Endothelial cell of umbilical vein (primary cell): ENCODE measurements around the gene HSPD1. TPM values are rescaled to one million over a fixed set of nuclear protein-coding genes. Genes with fewer than 3 reads are reported as not detected.

Experiments used
- BruUV-seq: library from RNA; stranded (reverse); fragments of 400-500 nt; replicated peaks from 2 replicates; lab custom pipeline; 2021; lab: Mats Ljungman, UMichigan
- CTCF ChIA-PET: fragments of 300-600, 350-600 bp; sonication (Branson Sonifier 250); formaldehyde crosslinking; loops from one replicate; lab custom pipeline; 2021; ENCODE audit warnings: antibody characterized with exemption, inconsistent platforms; lab: Charles Lee
- POLR2A ChIA-PET: fragments of 300-600, 350-600 bp; sonication (Branson Sonifier 250); formaldehyde crosslinking; loops from one replicate; lab custom pipeline; 2021; ENCODE audit warnings: antibody characterized with exemption, inconsistent platforms; lab: Charles Lee
- DNase-seq: peaks from one replicate; pipeline ENCODE4 v3.0.0-alpha.2; 2011; ENCODE audit warnings: low read depth, low spot score
- FAIRE-seq: peaks from 2 replicates; lab custom pipeline; 2011; peaks lifted over from hg19 to GRCh38; lab: Jason Lieb, UNC
- H2AFZ ChIP-seq: 2 replicates; pipeline ENCODE4 v1.6.0; 2012; ENCODE audit warnings: low read depth, low read length, control low read depth, inconsistent platforms
- H3K27ac ChIP-seq: 2 replicates; pipeline ENCODE4 v1.5.1; 2011; ENCODE audit warnings: low read depth, mild to moderate bottlenecking, control low read depth, low read length, moderate library complexity; ENCODE audit not compliant: insufficient read depth
- H3K27me3 ChIP-seq, 2 experiments: 2 replicates each; pipeline versions ENCODE4 v1.6.0 to v1.6.1; 2011; ENCODE audit warnings: low read length in 2 of 2, mixed read lengths in 1 of 2; ENCODE audit not compliant: control insufficient read depth in 2 of 2, insufficient read depth in 2 of 2
- H3K36me3 ChIP-seq, 2 experiments: 2 replicates in 1 of 2; 3 replicates in 1 of 2; pipeline ENCODE4 v1.5.1; 2011; ENCODE audit warnings: low read length in 2 of 2, mild to moderate bottlenecking in 1 of 2, moderate library complexity in 1 of 2; ENCODE audit not compliant: control insufficient read depth in 2 of 2, insufficient read depth in 2 of 2; ENCODE audit errors: extremely low read depth in 1 of 2
- H3K4me1 ChIP-seq: 3 replicates; pipeline ENCODE4 v1.5.1; 2011; ENCODE audit warnings: mild to moderate bottlenecking, low read length; ENCODE audit not compliant: control insufficient read depth, insufficient read depth; ENCODE audit errors: extremely low read depth
- H3K4me2 ChIP-seq: 2 replicates; pipeline ENCODE4 v1.6.1; 2011; ENCODE audit warnings: low read length, control low read depth, mixed read lengths; ENCODE audit not compliant: insufficient read depth
- H3K4me3 ChIP-seq, 3 experiments: fragments of 200-600 bp in 1 of 3; sonication (generic), shearing (Covaris generic) in 1 of 3; replicated peaks in 1 of 3; 2 replicates each; pipeline ENCODE4 v1.5.1; 2011 to 2016; ENCODE audit warnings: control low read depth in 3 of 3, low read length in 3 of 3, mild to moderate bottlenecking in 2 of 3, inconsistent platforms in 1 of 3, low read depth in 1 of 3, moderate library complexity in 1 of 3; ENCODE audit not compliant: insufficient read depth in 1 of 3
- H3K79me2 ChIP-seq: 2 replicates; pipeline ENCODE4 v1.6.0; 2012; ENCODE audit warnings: low read length, inconsistent platforms; ENCODE audit not compliant: control insufficient read depth, insufficient read depth
- H3K9ac ChIP-seq: replicated peaks from 2 replicates; pipeline ENCODE3; 2011; ENCODE audit warnings: low read length, control low read depth; ENCODE audit not compliant: insufficient read depth; ENCODE audit errors: extremely low read depth
- H3K9me1 ChIP-seq: replicated peaks from 3 replicates; pipeline ENCODE4 v1.6.0; 2011; ENCODE audit warnings: mild to moderate bottlenecking, low read length; ENCODE audit not compliant: control insufficient read depth, insufficient read depth; ENCODE audit errors: extremely low read depth
- H3K9me3 ChIP-seq: replicated peaks from 2 replicates; pipeline ENCODE4 v1.5.1; 2012; ENCODE audit warnings: low read length, inconsistent platforms; ENCODE audit not compliant: control insufficient read depth, insufficient read depth
- H4K20me1 ChIP-seq: replicated peaks from 2 replicates; pipeline ENCODE3; 2011; ENCODE audit warnings: mild to moderate bottlenecking, low read length; ENCODE audit not compliant: control insufficient read depth, insufficient read depth; ENCODE audit errors: extremely low read depth
- CTCF ChIP-seq, 2 donors: IDR thresholded peaks; 1 replicate in 1 of 2; 2 replicates in 1 of 2; pipeline ENCODE4 v1.5.1; 2011; ENCODE audit warnings: low read length in 2 of 2, mild to moderate bottlenecking in 2 of 2, moderate library complexity in 2 of 2, control low read depth in 1 of 2, inconsistent platforms in 1 of 2, low read depth in 1 of 2; ENCODE audit not compliant: insufficient read depth in 1 of 2; ENCODE audit errors: extremely low read depth in 1 of 2
- EZH2 ChIP-seq: IDR thresholded peaks from 2 replicates; pipeline ENCODE4 v1.6.1; 2012; ENCODE audit warnings: borderline replicate concordance, low read depth, mild to moderate bottlenecking, moderate library complexity, low read length, inconsistent platforms; ENCODE audit not compliant: severe bottlenecking
- FOS ChIP-seq: IDR thresholded peaks from 2 replicates; pipeline ENCODE4 v1.6.1; 2011; ENCODE audit warnings: mild to moderate bottlenecking, low read length, moderate library complexity, borderline replicate concordance; ENCODE audit not compliant: insufficient read depth
- GATA2 ChIP-seq: IDR thresholded peaks from 2 replicates; pipeline ENCODE4 v1.7.0; 2011; ENCODE audit warnings: low read depth, mild to moderate bottlenecking, moderate library complexity, mixed read lengths, low read length; ENCODE audit not compliant: insufficient read length, insufficient read depth
- JUN ChIP-seq: IDR thresholded peaks from 2 replicates; pipeline ENCODE4 v1.6.1; 2011; ENCODE audit warnings: borderline replicate concordance, low read depth; ENCODE audit not compliant: insufficient read length, insufficient read depth
- MAX ChIP-seq: IDR thresholded peaks from 2 replicates; pipeline ENCODE4 v1.6.1; 2011; ENCODE audit not compliant: insufficient read depth, insufficient read length
- MYC ChIP-seq: IDR thresholded peaks from one replicate; pipeline ENCODE4 v1.6.1; 2011; ENCODE audit warnings: mild to moderate bottlenecking, low read depth, low read length
- POLR2A ChIP-seq: IDR thresholded peaks from 2 replicates; pipeline ENCODE4 v1.6.1; 2012; ENCODE audit warnings: low read depth, mild to moderate bottlenecking, control low read depth, low read length
- POLR2AphosphoS5 ChIP-seq: IDR thresholded peaks from 2 replicates; pipeline ENCODE4 v1.6.1; 2012; ENCODE audit warnings: low read depth, mild to moderate bottlenecking, control low read depth, low read length, moderate library complexity; ENCODE audit not compliant: insufficient read depth
- dilution Hi-C: fragments of 300-500 bp; cut with MboI; formaldehyde crosslinking; loops from one replicate; pipeline ENCODE4 v1.15.0; 2019; ENCODE audit warnings: low sequenced_read_pairs; ENCODE audit not compliant: extremely low pct_ligation_motif_present
- intact Hi-C: fragments of 100-400 bp; cut with micrococcal nuclease; formaldehyde crosslinking; loops from one replicate; pipeline ENCODE4 v1.10.0; 2022
- polyA plus RNA-seq, 4 experiments: library from polyadenylated mRNA; depleted of rRNA in 3 of 4; stranded (reverse) in 3 of 4; unstranded in 1 of 4; fragments of >200 nt; gene quantifications; 2 replicates each; pipeline versions ENCODE4 v1.2.1 to v1.2.3, GENCODE V29; 2011 to 2012; ENCODE audit warnings: missing spikeins in 1 of 4
- total RNA-seq: library from RNA; stranded (reverse); gene quantifications from 2 replicates; pipeline ENCODE4 v1.2.3, GENCODE V29; 2021

The HSPD1 gene
- total and polyA plus RNA-seq, 2 donors (not counting 3 experiments of a cell fraction or from before 2014, with no cell fraction given): 73.2 to 337 TPM

- no peaks in the 10 kb centered on the region for H3K27me3 ChIP-seq
- no peaks in the 10 kb centered on the region for H3K9me3 ChIP-seq
- no peaks in the 10 kb centered on the region for H4K20me1 ChIP-seq
- peaks cover 7 to 10% of the 10 kb centered on the region in 2 experiments for H3K36me3 ChIP-seq
- H3K9me1 ChIP-seq: no peaks in the 10 kb centered on the region
- H3K4me1 ChIP-seq: no peaks in the 10 kb centered on the region
- ChIA-PET CTCF (interaction anchor here (1.6 kb wide), 1 partner anchor 15 kb away, joined by 5 read pairs; no protein-coding TSS in a partner anchor), POLR2A (interaction anchor here (0.7 to 1.2 kb wide), 2 partner anchors 8 to 980 kb away, joined by 3 to 5 read pairs; partner anchors contain the start of gene COQ10B)
- DNase-seq (no peak), FAIRE-seq (peak; percentile 58)
- no peak overlapping the region for H3K4me3 ChIP-seq
- dilution Hi-C loops (no loop called here), intact Hi-C loops (no loop called here)
- H3K27ac ChIP-seq: no peak overlapping the region
- H3K9ac ChIP-seq: no peak overlapping the region
- no TSS peak for BruUV-seq
- H3K79me2 ChIP-seq: peaks cover 37% of the 10 kb centered on the region
- no peak for TF ChIP-seq POLR2AphosphoS5
- no peak for TF ChIP-seq CTCF (IDR thresholded peaks at IDR 0.05; ENCODE audit: extremely low read depth in 1 of 2, insufficient read depth in 1 of 2, low read depth in 1 of 2, low read length in 2 of 2)
- no peak for TF ChIP-seq EZH2
- no peak for TF ChIP-seq JUN
- no peak for TF ChIP-seq POLR2A
- no peak for TF ChIP-seq MYC
- TF ChIP-seq FOS: no peak
- no peak for TF ChIP-seq MAX
- no peak for TF ChIP-seq GATA2
- no peak overlapping the region for H3K4me2 ChIP-seq
- no peak overlapping the region for H2AFZ ChIP-seq
Observed at GRCh38 chr2:197461057-197461456, 38.6 kb downstream of the HSPD1 start.
